ENCODE data around the gene MGAT5.

Gene MGAT5

GRCh38 chr2:134232461-134232860, 21.4 kb upstream of the MGAT5 start:
- DNase-seq: no peak

- peak; percentile 39 for DNase-seq
Measured at GRCh38 chr2:134232868-134233727, 20.8 kb upstream of the MGAT5 start.

GRCh38 chr2:134233728-134234136, 20.1 kb upstream of the MGAT5 start:
- no peak for DNase-seq

GRCh38 chr2:134234535-134234934, 19.3 kb upstream of the MGAT5 start:
- no peak for DNase-seq

GRCh38 chr2:134235510-134236144, 18.2 kb upstream of the MGAT5 start:
- no peak for DNase-seq

- DNase-seq: no peak
Measured at GRCh38 chr2:134238371-134238770, 15.5 kb upstream of the MGAT5 start.

- DNase-seq: no peak
Measured at GRCh38 chr2:134240061-134240460, 13.8 kb upstream of the MGAT5 start.

- no peak for DNase-seq
Measured at GRCh38 chr2:134241911-134242310, 12.0 kb upstream of the MGAT5 start.

GRCh38 chr2:134243244-134243643, 10.6 kb upstream of the MGAT5 start:
- no peak for DNase-seq

GRCh38 chr2:134244086-134244485, 9.8 kb upstream of the MGAT5 start:
- DNase-seq: no peak

GRCh38 chr2:134244587-134244986, 9.3 kb upstream of the MGAT5 start:
- DNase-seq: no peak

- DNase-seq: peak; percentile 75
Measured at GRCh38 chr2:134245340-134245984, 8.4 kb upstream of the MGAT5 start.

- DNase-seq: no peak
Measured at GRCh38 chr2:134246154-134246874, 7.6 kb upstream of the MGAT5 start.

- DNase-seq: no peak
Measured at GRCh38 chr2:134247679-134248078, 6.2 kb upstream of the MGAT5 start.

GRCh38 chr2:134248913-134249312, 5.0 kb upstream of the MGAT5 start:
- no peak for DNase-seq

- DNase-seq: no peak
Measured at GRCh38 chr2:134249755-134250154, 4.1 kb upstream of the MGAT5 start.

GRCh38 chr2:134250840-134251461, 2.9 kb upstream of the MGAT5 start:
- no peak for DNase-seq

GRCh38 chr2:134252092-134252750, 1.7 kb upstream of the MGAT5 start:
- peak; percentile 67 for DNase-seq

GRCh38 chr2:134253117-134253704, 661 bp upstream of the MGAT5 start:
- no peak for DNase-seq

GRCh38 chr2:134254824-134255223, 952 bp downstream of the MGAT5 start:
- no peak for DNase-seq

- DNase-seq: no peak
Measured at GRCh38 chr2:134256956-134257355, 3.1 kb downstream of the MGAT5 start.

- no peak for DNase-seq
Measured at GRCh38 chr2:134257509-134257908, 3.6 kb downstream of the MGAT5 start.

Data from activated naive CD4-positive, alpha-beta T cell treated with Interleukin-2 at 50 U/mL for 16 hours (primary cell).